ENCODE results near the gene UST.

The UST gene

GRCh38 chr6:149074832-149075258, 328.0 kb downstream of the UST start:
- DNase-seq: no peak

GRCh38 chr6:149075616-149076354, 329.0 kb downstream of the UST start:
- no peak for DNase-seq

GRCh38 chr6:149076355-149076734, 329.5 kb downstream of the UST start:
- DNase-seq: no peak

GRCh38 chr6:149077208-149077607, 330.4 kb downstream of the UST start:
- peak; percentile 32 for DNase-seq

GRCh38 chr6:149078211-149078782, 331.5 kb downstream of the UST start:
- DNase-seq: no peak

GRCh38 chr6:149079456-149079855, 332.6 kb downstream of the UST start:
- no peak for DNase-seq

- no peak for DNase-seq
Observed at GRCh38 chr6:149079911-149080491, 333.2 kb downstream of the UST start.

- no peak for DNase-seq
Observed at GRCh38 chr6:149080511-149080910, 333.7 kb downstream of the UST start.

GRCh38 chr6:149081281-149081680, 334.5 kb downstream of the UST start:
- DNase-seq: no peak

GRCh38 chr6:149082320-149082719, 335.5 kb downstream of the UST start:
- DNase-seq: peak; percentile 86

- DNase-seq: no peak
Observed at GRCh38 chr6:149084026-149084425, 337.2 kb downstream of the UST start.

GRCh38 chr6:149084808-149085556, 338.2 kb downstream of the UST start:
- no peak for DNase-seq

- DNase-seq: no peak
Observed at GRCh38 chr6:149085557-149085938, 338.7 kb downstream of the UST start.

GRCh38 chr6:149086363-149086762, 339.5 kb downstream of the UST start:
- DNase-seq: no peak

GRCh38 chr6:149087898-149088297, 341.1 kb downstream of the UST start:
- no peak for DNase-seq

- DNase-seq: no peak
Observed at GRCh38 chr6:149088361-149088760, 341.5 kb downstream of the UST start.

- DNase-seq: no peak
Observed at GRCh38 chr6:149089510-149089909, 342.7 kb downstream of the UST start.

- DNase-seq: no peak
Observed at GRCh38 chr6:149090937-149091336, 344.1 kb downstream of the UST start.

- no peak for DNase-seq
Observed at GRCh38 chr6:149093643-149094042, 346.8 kb downstream of the UST start.

- DNase-seq: no peak
Observed at GRCh38 chr6:149094156-149094555, 347.3 kb downstream of the UST start.

- peak; percentile 20 for DNase-seq
Observed at GRCh38 chr6:149094934-149095351, 348.1 kb downstream of the UST start.

- DNase-seq: peak; percentile 20
Observed at GRCh38 chr6:149095842-149096241, 349.0 kb downstream of the UST start.

- no peak for DNase-seq
Observed at GRCh38 chr6:149097794-149098193, 351.0 kb downstream of the UST start.
